Right kidney (tissue), 1 donor: Measurements from ENCODE around the gene SPEG.

Source experiments
- DNase-seq: peaks from one replicate; pipeline ENCODE4 v3.0.0-alpha.2; 2016

The SPEG gene

DNA sequence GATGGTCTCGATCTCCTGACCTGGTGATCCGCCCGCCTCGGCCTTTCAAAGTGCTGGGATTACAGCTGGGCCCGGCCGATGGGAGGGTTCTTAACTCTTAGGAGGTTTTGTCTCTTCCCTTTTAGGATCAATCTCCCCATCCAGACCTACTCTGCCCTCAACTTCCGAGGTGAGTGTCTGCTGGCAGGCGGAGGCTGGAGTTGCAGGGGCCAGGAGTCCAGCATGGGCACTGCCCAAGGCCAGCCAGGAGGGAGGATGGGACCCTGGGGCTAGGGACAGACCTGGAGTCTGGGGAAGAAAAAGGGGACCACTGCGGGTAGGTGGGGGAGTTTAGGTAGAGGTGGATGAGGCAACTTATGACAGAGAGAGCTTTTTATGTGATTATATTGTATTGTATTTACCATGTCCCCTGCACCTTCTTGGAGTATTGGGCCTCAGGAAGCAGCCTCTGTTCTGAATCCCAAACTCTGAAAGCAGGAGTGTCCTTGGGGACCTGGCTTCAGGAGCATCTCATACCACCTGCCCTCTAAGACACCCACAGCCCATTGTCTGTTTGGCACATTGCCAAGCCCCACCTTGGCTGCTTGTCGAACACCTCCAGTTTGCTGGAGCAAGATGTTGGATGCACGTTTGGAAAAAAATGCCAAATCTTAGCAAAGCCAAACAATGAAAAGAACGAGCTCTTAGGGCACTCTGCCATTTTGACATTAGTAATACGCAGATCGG lies 10.8 kb upstream of the SPEG start:
- DNase-seq: no peak

DNA sequence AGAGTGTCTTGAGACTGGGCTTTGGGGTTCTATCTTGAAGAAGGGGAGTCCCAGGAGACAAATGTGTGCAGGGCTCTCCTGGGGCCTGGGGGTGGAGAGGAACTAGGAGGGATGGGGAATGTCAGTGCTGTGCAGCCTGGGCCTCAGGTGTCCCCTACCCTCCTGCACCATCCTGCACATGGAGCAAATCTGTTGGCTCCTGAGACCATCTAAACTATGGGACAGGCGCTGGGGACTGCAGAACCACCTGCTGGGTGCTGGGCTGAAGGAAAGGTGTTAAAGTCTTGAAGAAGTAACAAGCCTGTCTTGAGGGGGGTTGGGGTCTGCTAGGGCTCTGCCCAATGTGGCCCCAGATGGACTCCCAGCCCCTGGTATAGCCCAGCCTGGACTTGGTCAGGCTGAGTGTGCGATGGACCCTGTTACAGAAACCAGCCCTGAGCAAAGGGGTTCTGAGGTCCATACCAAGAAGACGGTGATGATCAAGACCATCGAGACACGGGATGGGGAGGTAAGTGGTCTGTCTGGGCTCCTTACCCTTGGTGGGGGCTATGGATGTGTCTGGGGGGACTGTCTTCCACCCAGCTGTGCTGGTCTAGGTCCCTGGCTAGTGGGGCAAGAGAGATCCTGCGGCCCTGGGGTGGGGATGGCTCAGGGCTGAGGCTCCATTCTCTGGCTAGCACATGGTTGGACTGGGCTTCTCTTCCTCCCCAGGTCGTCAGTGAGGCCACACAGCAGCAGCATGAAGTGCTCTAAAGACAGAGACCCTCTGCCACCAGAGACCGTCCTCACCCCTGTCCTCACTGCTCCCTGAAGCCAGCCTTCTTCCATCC lies 9.2 kb upstream of the SPEG start:
- DNase-seq: no peak

DNA sequence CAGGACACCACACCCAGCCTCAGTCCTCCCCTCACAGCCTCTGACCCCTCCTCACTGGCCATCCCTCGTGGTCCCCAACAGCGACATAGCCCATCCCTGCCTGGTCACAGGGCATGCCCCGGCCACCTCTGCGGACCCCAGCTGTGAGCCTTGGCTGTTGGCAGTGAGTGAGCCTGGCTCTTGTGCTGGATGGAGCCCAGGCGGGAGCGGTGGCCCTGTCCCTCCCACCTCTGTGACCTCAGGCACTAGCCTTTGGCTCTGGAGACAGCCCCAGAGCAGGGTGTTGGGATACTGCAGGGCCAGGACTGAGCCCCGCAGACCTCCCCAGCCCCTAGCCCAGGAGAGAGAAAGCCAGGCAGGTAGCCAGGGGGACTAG lies 8.6 kb upstream of the SPEG start:
- no peak for DNase-seq

DNA sequence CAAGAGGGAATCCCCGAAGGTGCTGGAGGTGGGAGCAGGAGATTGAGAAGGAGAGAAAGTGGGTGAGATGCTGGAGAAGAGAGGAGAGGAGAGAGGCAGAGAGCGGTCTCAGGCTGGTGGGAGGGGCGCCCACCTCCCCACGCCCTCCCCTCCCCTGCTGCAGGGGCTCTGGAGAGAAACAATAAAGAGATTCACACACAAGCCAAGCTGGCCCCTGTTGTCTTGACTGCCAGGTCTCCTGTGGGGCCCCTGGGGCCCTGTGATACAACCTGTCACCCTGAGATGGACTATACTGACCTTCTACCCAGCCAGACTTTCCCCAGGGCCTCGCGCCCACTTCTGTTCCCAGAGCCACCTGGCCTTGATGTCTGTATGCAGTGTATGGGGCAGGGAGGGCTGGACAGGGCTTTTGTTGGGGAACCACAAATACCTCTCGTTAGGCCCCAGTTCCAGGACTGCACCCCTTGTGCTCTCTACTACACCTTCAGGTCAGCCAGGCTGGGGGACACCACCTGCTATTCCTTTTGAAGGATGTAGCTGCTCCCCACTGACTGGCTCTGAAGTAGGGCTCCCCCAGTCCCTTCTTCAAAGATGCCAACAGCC lies 8.0 kb upstream of the SPEG start:
- DNase-seq: no peak

DNA sequence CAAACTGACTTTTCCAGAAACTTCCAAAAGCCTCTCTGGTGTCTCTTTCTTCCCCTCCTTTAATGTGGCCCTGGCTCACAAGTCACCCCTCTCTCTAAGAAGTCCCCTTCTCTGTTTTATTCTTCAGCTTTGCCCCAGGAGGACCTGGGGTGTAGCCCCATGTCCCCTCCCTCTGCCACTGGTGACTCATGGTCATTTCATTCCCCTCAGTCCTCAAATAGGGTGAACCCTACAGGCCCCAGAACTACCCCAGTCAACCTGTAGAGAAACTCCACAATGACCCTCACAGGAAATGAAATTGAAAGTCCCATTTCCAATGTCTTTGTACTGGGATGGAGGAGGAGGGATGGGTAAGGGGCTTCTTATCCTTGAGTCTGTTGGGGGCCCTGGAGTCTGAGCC lies 6.2 kb upstream of the SPEG start:
- no peak for DNase-seq

DNA sequence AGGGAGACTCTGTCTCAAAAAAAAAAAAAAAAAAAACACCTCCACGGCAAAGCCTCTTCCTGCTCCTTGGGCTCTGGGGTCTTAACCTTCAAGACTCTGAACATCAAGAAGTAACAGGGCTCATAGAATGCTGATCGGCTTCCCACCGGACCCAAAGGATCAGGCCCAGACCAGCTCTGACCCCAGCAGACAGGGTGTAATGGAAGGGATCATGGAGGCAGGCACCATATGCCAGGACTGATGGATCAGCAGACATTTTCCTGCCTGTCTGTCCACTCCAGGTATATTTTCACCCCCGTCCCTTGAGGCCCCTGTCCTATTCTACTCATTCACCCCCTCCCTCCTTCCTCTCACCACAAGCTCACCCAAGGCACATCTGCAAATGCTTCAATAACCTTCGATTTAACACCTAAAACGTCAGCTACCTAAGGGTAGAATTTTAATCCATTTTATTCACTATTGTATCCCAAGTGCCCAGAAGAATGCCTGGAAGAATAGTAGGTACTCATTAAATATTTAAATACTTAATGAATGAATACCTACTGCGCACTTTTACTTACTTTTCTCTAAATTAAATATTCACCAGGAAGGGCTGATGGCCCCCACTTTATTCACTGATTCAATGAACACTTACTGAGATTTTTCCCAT lies 4.6 kb upstream of the SPEG start:
- DNase-seq: no peak

DNA sequence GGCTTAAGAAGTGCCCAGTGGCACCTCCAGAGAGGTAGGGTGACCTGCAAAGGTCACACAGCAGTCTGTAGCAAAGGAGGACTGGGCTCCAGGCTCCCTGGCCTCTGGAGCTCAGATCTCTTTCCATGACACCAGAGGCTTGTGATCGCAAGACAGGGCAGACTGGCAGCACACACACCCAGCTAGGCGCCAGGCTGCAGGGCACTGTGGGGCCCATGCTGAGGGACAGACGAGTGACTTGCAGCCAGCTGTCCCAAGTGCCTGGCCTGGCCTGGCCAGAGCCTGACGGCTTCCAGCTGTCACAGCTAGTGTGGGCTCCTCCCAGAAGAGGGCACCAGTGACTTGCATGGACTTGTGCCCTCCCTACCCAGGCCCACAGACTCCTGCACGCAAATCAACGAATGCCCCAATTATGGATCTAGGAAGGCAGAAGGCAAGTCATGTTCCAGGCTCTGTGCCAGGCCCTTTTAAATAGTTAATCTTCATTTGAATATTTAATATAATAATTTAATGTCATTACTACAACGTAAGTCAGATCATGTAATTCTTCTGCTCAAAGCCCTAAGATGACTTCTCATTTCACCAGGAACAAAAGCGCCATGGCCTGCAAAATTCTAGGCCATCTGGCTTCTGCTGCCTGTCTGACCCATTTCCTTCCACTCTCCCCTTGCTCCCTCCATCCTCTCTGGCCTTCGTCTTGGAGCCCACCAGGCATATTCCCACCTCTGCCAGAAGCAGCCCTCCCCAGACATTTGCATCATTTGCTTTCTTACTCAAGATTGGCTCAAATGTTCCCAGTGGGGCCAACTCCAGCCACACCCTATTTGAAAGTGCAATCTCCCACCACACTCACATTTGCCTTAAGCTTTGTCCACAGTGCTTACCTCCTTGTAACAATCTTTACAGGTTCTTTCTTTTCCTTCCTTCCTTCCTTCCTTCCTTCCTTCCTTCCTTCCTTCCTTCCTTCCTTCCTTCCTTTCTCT lies 3.7 kb upstream of the SPEG start:
- no peak for DNase-seq

DNA sequence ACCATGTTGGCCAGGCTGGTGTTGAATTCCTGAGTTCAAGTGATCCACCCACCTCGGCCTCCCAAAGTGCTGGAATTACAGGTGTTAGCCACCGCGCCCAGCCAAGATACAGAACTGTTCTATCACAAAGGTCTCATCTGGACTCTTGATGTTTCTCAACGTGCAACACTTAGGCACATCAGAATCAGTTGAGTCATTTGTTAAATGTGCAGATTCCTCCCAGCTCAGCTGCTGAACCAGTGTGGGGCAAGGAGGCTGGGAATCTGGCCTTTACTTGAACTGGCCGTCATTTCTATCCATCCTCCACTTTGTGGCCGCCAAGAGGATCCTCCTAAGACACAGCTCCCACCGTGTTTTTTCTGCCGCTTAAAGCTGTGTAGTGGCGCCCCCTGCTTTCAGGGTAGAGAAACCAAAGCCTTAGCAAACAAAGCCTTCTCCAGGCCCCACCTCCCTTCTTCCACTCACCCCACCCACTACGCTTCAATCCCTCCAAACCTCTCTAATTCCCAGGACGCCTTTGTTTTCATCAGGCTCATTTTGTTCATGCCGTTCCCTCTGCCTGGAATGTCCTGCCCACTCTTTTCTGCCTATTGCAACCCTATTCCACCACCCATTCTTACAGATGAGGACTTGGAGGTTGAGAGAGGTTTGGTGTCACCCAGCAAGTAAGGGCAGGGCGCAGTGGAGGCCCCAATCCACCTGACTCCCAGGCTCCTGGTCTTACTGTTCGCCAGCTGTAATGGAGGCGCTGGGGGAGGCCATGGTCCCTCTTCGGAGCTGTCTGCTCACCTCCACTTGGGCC lies 776 bp upstream of the SPEG start:
- no peak for DNase-seq

DNA sequence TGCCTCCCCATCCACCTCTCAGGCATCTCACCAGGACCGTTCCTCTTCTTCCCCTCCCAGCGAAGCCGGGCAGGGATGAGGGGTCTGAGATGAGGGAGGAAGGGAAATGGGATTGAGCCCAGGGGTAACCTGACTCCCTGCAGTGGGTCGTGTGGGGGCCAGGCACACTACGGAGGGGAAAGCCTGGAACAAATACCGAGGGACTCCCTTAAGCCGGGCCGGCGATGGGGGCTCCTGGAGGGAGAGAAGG lies 250 bp upstream of the SPEG start:
- no peak for DNase-seq

DNA sequence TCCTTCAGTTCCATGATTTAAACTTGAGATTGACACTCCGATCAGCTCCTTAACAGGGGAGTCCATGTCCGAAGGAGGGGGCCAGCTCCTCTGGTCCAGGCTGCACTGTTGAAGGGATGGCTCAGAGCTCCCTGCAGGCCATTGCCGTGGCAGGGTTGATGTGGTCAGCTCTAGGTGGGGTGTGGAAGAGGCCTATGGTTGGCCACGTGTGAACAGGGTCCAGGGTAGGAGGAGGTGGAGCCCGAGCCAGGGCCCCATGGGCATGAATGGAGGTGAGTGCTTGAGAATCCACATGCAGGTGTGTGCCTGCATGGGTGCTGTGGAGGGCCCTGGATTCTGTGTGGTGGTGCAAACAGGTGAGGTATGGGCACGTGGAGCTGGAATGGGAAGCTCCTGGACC lies 1.1 kb downstream of the SPEG start:
- no peak for DNase-seq

DNA sequence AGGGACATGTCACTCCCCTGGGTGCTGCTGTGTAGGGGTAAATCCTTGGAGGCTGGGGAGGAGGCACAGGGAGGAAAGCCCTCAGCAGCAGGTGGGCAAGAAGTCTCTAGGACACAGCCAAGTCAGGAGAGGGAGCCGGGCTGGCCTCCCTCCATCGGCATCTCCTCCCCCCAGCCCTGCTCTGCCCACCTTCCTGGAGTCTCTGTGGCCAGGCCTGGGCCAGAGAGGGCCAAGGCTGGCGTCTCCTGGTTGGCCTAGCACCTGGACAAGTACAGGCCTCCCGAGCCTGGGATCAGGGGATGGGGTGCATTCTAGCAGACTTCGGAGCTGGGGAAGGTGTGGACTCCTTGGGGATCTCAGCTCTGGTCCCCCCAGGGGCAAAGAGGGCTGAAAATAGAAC lies 1.8 kb downstream of the SPEG start:
- no peak for DNase-seq

DNA sequence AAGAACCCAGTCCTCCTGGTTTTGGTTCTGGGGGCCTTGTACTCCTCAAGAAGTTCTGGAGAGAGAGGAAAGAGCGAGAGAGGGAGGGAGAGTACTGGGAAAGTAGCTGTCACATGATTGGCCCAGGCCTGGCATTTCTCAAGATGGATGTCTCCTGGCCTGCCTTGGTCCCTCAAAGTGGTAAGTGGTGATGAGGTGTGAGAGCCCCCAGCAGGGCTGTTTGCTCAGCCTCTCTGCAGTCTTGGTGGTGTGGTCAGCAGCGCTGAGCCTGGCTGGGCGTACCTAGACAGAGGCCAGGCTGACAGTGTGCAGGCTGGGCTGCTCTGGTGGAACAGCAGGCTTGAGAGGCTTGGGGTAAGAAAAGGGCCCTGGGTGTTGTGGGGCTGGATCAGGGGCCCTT lies 2.5 kb downstream of the SPEG start:
- DNase-seq: no peak

DNA sequence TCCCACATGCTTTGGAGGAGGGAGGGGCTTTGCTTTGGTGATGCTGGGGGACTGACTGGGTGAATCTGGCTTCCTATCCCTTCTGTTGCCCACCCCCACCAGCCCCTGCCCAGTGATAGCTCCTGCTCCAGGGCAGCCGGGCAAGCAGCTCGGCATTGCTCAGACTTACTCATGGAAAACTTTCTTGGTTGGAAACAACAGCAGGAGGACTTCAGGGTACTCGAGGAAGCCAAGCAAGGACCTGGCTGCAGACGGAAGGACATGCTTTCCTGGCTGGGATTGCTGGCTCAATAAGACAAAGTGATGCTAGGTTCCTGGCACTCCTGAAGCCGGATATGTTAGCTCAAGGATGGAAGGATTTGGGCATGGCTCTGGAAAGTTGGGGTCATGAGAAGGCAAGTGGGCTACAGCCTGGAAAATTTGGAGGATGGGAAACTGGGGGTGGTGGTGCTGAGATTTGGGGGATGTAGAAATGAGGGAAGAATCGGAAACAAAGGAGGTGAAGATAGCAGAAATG lies 3.1 kb downstream of the SPEG start:
- DNase-seq: no peak

DNA sequence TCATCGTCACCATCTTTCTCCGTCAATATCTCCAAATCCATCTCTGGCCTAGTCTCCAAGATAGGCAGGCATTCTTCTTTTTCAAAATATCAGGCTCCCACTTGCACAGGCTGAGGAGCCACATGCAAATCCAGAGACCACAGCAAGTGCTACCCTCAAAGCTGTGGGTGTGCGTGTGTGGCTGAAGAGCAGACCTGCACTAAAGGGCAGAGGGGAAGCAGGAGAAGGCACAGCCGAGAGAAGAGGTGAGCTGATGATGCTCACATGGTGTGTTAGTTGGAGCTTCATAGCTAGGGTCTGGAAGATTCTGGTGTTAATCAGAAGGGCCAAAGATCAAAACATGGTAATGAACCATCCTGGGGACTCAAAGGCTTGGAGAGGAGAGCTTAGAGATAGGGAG lies 3.8 kb downstream of the SPEG start:
- DNase-seq: no peak

DNA sequence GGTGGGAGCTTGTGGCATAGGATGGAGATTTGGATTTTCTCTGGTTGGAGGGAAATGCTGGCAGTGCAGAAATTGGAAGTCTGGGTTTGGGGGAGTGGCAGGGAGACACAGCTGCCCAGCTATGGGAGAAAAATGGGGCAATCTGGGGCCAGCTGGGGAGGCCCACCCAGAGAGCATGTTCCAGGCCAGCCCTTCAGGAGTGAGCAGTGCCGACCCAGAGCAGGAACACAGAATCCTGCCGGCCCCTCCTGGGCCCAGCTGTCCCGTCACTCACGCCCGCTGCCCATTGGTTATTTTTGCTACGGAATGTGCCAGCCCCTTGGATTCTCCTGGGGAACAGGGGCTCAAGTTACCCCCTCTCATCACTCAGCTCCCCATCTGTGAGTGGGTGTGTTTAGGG lies 4.9 kb downstream of the SPEG start:
- DNase-seq: no peak

DNA sequence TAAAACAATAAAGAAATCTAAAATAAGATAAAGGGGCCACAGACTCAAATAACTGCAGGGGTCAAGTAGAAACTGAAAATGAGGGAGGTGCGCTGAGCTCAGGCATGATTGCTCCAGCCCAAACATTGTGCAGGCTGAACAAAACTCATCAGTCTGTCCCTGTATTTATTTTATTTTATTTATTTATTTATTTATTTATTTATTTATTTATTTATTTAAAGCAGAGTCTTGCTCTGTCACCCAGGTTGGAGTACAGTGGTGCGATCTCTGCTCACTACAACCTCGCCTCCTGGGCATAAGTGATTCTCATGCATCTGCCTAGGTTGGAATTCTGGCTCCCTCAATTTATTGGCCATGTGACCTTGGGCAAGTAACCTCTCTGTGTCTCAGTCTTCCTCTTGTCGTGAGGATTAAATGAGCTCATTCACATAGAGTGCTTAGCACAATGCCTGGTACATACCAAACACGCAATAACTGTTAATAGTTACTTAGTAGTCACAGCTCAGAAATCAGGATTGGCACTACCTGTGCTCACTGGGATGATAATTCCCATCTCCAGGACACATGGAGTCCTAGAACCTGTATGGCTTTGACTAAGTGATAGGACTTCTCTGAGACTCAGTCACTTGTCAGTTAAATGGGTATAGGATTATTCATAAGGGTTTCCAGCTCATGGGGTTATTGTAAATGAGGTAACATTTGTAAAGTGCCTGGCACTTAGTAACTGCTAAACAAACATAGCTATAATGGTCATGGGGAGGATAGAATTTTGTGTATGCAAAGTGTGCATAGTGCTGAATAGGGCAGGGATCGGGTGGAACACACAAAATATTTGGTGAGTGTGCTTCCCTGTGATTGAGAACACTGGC lies 6.0 kb downstream of the SPEG start:
- no peak for DNase-seq

DNA sequence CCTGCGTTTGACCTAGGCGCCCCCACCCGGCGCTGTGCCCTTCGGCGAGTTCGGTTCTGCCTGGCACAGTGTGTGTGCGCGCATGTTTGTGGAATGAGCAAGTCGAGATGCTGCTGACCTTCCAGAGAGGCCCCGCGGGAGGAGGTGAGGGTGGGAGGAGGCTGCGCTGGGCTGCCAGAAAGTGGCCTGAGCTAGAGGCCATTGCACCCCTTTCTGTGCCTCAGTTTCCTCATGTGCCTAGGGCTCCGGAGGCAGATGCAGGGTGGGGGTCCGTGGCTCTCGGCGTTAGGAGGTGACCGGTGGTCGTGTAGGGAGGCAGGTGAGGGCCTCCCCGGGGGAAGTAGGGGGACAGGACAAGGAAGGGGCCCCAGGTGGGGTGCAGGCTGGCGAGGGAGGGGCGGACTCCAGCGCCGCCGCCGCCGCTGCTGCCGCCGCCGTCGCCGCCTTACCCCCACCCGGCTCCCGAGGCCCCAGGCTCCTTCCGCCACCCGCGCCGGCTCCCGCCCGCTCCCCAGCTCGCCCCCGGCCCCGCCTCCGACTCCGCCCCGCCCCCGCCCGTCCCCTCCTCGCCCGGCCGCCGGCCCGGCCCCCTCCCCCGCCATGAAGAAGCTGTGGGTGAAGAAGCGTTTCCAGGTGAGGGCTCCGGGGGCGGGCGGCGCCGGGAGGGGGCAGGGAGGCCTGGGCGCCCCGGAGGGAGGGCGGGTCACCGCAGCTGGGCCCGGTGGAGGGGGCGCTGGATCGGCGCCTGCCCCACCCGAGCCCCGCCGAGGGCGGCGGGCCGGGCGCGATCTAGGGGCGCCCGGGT lies 7.0 kb downstream of the SPEG start:
- DNase-seq: peak; percentile 50

DNA sequence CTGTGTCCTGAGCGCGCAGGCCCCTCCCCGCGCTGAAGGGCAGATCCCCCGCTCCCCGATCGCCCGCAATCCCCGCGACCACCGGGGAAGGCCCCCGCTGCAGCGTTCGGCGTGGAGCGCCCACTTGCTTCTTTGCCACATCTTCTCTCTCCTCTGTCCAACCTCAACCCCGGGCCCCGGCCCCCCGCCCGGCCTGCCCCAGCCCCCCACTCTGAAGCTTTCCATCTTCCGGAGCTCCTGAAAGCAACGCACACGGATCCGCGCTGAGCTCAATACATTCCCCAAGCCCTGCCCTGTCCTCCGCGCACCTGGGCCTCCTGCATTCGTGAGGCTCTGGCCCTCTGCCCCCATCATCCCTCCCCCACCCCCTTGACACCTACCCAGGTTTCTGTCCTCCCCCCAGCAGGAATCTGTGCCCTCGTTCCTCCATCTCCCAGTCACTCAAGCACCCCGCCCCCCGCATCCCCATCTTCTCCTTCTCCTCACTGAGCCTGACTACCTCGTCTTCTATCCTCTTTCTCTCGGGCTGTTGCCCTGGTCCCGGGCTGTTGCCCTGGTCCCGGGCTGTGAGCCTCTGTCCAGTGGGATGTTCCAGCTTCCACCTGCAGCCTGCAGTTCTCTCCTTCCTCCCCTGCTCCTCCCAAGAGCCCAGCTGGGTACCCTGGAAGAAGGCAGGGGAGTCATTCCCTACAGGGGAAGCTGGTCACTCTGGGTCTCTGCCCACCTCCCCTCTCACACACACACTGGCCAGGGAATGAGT lies 7.8 kb downstream of the SPEG start:
- no peak for DNase-seq
